Pancreas (tissue), 10 donors: ENCODE results near the gene FURIN. TPM values are rescaled to one million over a fixed set of nuclear protein-coding genes. Genes with fewer than 3 reads are reported as not detected.

Source experiments
- ATAC-seq, 4 donors: fragments of 200-7000 bp; cut with Tn5 transposase; one replicate each; pipeline versions ENCODE4 v1.8.0 to v1.9.1; 2020; ENCODE audit warnings: mild to moderate bottlenecking in 4 of 4, moderate library complexity in 4 of 4
- DNase-seq, 6 donors: peaks; one replicate each; pipeline ENCODE4 v3.0.0-alpha.2; 2020
- FAIRE-seq: peaks from 2 replicates; lab custom pipeline; 2012; peaks lifted over from hg19 to GRCh38; lab: Jason Lieb, UNC
- H3K27ac ChIP-seq, 4 donors: fragments of 200-600 bp; sonication (generic); 1 replicate in 3 of 4; 2 replicates in 1 of 4; pipeline versions ENCODE4 v1.5.0 to v1.8.0; 2020
- H3K27me3 ChIP-seq, 4 donors: fragments of 200-600 bp; one replicate each; pipeline ENCODE4 v1.8.0; 2021
- H3K36me3 ChIP-seq, 3 donors: fragments of 200-600 bp; sonication (generic) in 1 of 3; one replicate each; pipeline versions ENCODE4 v1.5.0 to v1.8.0; 2020 to 2021
- H3K4me1 ChIP-seq, 3 donors: fragments of 200-600 bp; one replicate each; pipeline ENCODE4 v1.8.0; 2021
- H3K4me3 ChIP-seq, 4 donors: fragments of 200-600 bp; sonication (generic) in 2 of 4; one replicate each; pipeline versions ENCODE4 v1.5.0 to v1.8.0; 2020 to 2021
- H3K9me3 ChIP-seq, 4 donors: fragments of 200-600 bp; one replicate each; pipeline ENCODE4 v1.8.0; 2021
- CTCF ChIP-seq, 4 donors: fragments of 200-600 bp; sonication (generic) in 3 of 4; IDR thresholded peaks; one replicate each; pipeline versions ENCODE4 v1.5.0 to v1.8.0; 2021; ENCODE audit warnings: antibody characterized with exemption in 4 of 4
- WGBS, 2 donors: extraction: QIAGEN DNeasy Blood & Tissue Kit; methylation state at CpG; one replicate each; pipeline ENCODE4 v1.1.7; 2013; 5-methylcytosine and 5-hydroxymethylcytosine counted together
- intact Hi-C, 3 donors: fragments of 100-400 bp; cut with DNase I; formaldehyde crosslinking; loops; one replicate each; pipeline versions ENCODE4 v1.11.1 to v1.14.2; 2022
- polyA plus RNA-seq, 2 donors: library from polyadenylated mRNA; stranded (reverse); fragments of 200-250 nt; gene quantifications; one replicate each; pipeline ENCODE4 v1.2.3, GENCODE V29; 2013
- total RNA-seq, 6 donors: library from RNA; stranded (reverse); fragmentation: NEBNext Ultra II Directional in 4 of 6; extraction: Animal tissue kit (Norgen Biotek cat#: 25700) in 4 of 6; gene quantifications; one replicate each; pipeline versions ENCODE4 v1.2.1 to v1.2.4, GENCODE V29; 2021 to 2023
- donor health status: healthy with polysubstance abuse.
- donor health status: DM: no; HTN: no; CAD: no; lungs with moderate emphysema.
- donor health status: DM: no; HTN: no; CAD: no.
- donor health status: control.
- donor health status: control.
- donor health status: Bipolar disorder and iron deficiency.
- donor health status: DM: yes; HTN: yes; CAD: no.
- donor health status: DM: no; HTN: no; CAD: no.
- donor health status: DM: no; HTN: no; CAD: no.
- donor health status: DM: yes; HTN: yes; CAD: no.

The FURIN gene
- total and polyA plus RNA-seq, 8 donors: 50.3 to 106 (median 84.2) TPM

- no peak for ATAC-seq
- H3K36me3 ChIP-seq: no peaks in the 10 kb centered on the region
- H3K27me3 ChIP-seq: no peaks in the 10 kb centered on the region
- 70 to 73% methylated on average over 6 of the region's 6 CpGs for WGBS, 2 donors
- no peak overlapping the region for H3K27ac ChIP-seq
- DNase-seq: no peak
- FAIRE-seq: no peak
- H3K9me3 ChIP-seq: no peaks in the 10 kb centered on the region
- TF ChIP-seq CTCF (IDR thresholded peaks at IDR 0.05): no peak
- intact Hi-C loops: no loop called here
- no peak overlapping the region for H3K4me3 ChIP-seq
- peaks cover 0 to 4% (median 0%) of the 10 kb centered on the region in 3 donors for H3K4me1 ChIP-seq
These were observed 39.3 kb upstream of the FURIN start for GRCh38 chr15:90829126-90829525.

GRCh38 chr15:90829942-90830440, 38.4 kb upstream of the FURIN start:
- peak overlapping the region in 2 of 4 donors; percentile 41 to 44 for H3K27ac ChIP-seq
- H3K4me1 ChIP-seq: no peaks in the 10 kb centered on the region
- no peak for FAIRE-seq
- TF ChIP-seq CTCF (IDR thresholded peaks at IDR 0.05): no peak
- H3K9me3 ChIP-seq: no peaks in the 10 kb centered on the region
- H3K4me3 ChIP-seq: no peak overlapping the region
- DNase-seq: no peak
- no peaks in the 10 kb centered on the region for H3K36me3 ChIP-seq
- WGBS, 2 donors: 77 to 80% methylated on average over 15 of the region's 15 CpGs
- ATAC-seq: peak in 3 of 4 donors; percentile 63 to 80 (median 78)
- no peaks in the 10 kb centered on the region for H3K27me3 ChIP-seq
- intact Hi-C loops: no loop called here

- Histone ChIP-seq H3K4me3 (no peak overlapping the region), H3K27me3 (no peaks in the 10 kb centered on the region), H3K36me3 (no peaks in the 10 kb centered on the region), H3K9me3 (no peaks in the 10 kb centered on the region), H3K4me1 (no peaks in the 10 kb centered on the region), H3K27ac (no peak overlapping the region)
- ATAC-seq: no peak
- no peak for DNase-seq
- no peak for TF ChIP-seq CTCF (IDR thresholded peaks at IDR 0.05)
- intact Hi-C loops: no loop called here
- 57 to 76% methylated on average over 5 of the region's 5 CpGs for WGBS, 2 donors
- FAIRE-seq: no peak
These were observed 33.8 kb upstream of the FURIN start for GRCh38 chr15:90834626-90835025.

GRCh38 chr15:90836296-90836871, 32.0 kb upstream of the FURIN start:
- Histone ChIP-seq H3K4me3 (no peak overlapping the region), H3K36me3 (no peaks in the 10 kb centered on the region), H3K9me3 (no peaks in the 10 kb centered on the region), H3K4me1 (no peaks in the 10 kb centered on the region), H3K27me3 (no peaks in the 10 kb centered on the region), H3K27ac (no peak overlapping the region)
- 83 to 89% methylated on average over 7 of the region's 7 CpGs for WGBS, 2 donors
- intact Hi-C loops: no loop called here
- TF ChIP-seq CTCF (IDR thresholded peaks at IDR 0.05): no peak
- DNase-seq (no peak), FAIRE-seq (no peak), ATAC-seq (peak in 1 of 4 donors; percentile 25)

- no peaks in the 10 kb centered on the region for H3K4me1 ChIP-seq
- 79 to 83% methylated on average over 11 of the region's 11 CpGs for WGBS, 2 donors
- intact Hi-C loops: no loop called here
- no peaks in the 10 kb centered on the region for H3K9me3 ChIP-seq
- H3K27ac ChIP-seq: no peak overlapping the region
- DNase-seq (no peak), FAIRE-seq (no peak), ATAC-seq (no peak)
- H3K4me3 ChIP-seq: no peak overlapping the region
- TF ChIP-seq CTCF (IDR thresholded peaks at IDR 0.05): no peak
- no peaks in the 10 kb centered on the region for H3K36me3 ChIP-seq
- no peaks in the 10 kb centered on the region for H3K27me3 ChIP-seq
These were observed 31.3 kb upstream of the FURIN start for GRCh38 chr15:90837094-90837493.
